Parathyroid adenoma (tissue), 2 donors: Measurements from ENCODE around the gene BET1.

Experiments used
- H2AFZ ChIP-seq: fragments of 300-600 bp; sonication (generic); one replicate; pipeline ENCODE4 v1.7.0; 2017; ENCODE audit warnings: antibody characterized with exemption, mild to moderate bottlenecking
- H3K27ac ChIP-seq: fragments of 300-600 bp; sonication (generic); one replicate; pipeline ENCODE4 v1.7.0; 2017
- H3K27me3 ChIP-seq: fragments of 300-600 bp; sonication (generic); one replicate; pipeline ENCODE4 v1.7.0; 2017; ENCODE audit warnings: low read length; ENCODE audit not compliant: control insufficient read depth, insufficient read depth
- H3K36me3 ChIP-seq: fragments of 300-600 bp; sonication (generic); one replicate; pipeline ENCODE4 v1.7.0; 2017; ENCODE audit warnings: low read length; ENCODE audit not compliant: control insufficient read depth, insufficient read depth
- H3K4me1 ChIP-seq: fragments of 300-600 bp; sonication (generic); one replicate; pipeline ENCODE4 v1.7.0; 2017; ENCODE audit warnings: control low read depth
- H3K4me2 ChIP-seq: fragments of 300-600 bp; sonication (generic); one replicate; pipeline ENCODE4 v1.7.0; 2017; ENCODE audit warnings: low read length
- H3K4me3 ChIP-seq: fragments of 300-600 bp; sonication (generic); one replicate; pipeline ENCODE4 v1.7.0; 2017; ENCODE audit warnings: low read depth, low read length
- H3K79me2 ChIP-seq: fragments of 300-600 bp; sonication (generic); one replicate; pipeline ENCODE4 v1.7.0; 2017; ENCODE audit warnings: control low read depth
- H3K9ac ChIP-seq: fragments of 300-600 bp; sonication (generic); one replicate; pipeline ENCODE4 v1.7.0; 2017; ENCODE audit warnings: mild to moderate bottlenecking
- H3K9me3 ChIP-seq: fragments of 300-600 bp; sonication (generic); one replicate; pipeline ENCODE4 v1.7.0; 2017; ENCODE audit warnings: low read length; ENCODE audit not compliant: control insufficient read depth
- CTCF ChIP-seq: fragments of 300-600 bp; sonication (generic); IDR thresholded peaks from one replicate; pipeline ENCODE4 v1.7.0; 2017; ENCODE audit warnings: antibody characterized with exemption, mild to moderate bottlenecking
- donor health status: primary hyperparathyroidism.

The BET1 gene

GRCh38 chr7:93980744-93981479 is 23.2 kb downstream of the BET1 start:
- no peak overlapping the region for H3K9ac ChIP-seq
- no peaks in the 10 kb centered on the region for H3K4me1 ChIP-seq
- H3K27ac ChIP-seq = no peak overlapping the region
- H2AFZ ChIP-seq = no peak overlapping the region
- no peak overlapping the region for H3K4me2 ChIP-seq
- H3K79me2 ChIP-seq = no peaks in the 10 kb centered on the region
- no peaks in the 10 kb centered on the region for H3K9me3 ChIP-seq
- no peaks in the 10 kb centered on the region for H3K27me3 ChIP-seq
- no peak overlapping the region for H3K4me3 ChIP-seq
- H3K36me3 ChIP-seq = no peaks in the 10 kb centered on the region
- TF ChIP-seq CTCF = no peak

GRCh38 chr7:93977211-93977950 is 26.8 kb downstream of the BET1 start:
- Histone ChIP-seq H3K9ac (no peak overlapping the region), H3K4me2 (no peak overlapping the region)
- no peak for TF ChIP-seq CTCF

GRCh38 chr7:93973134-93973533 is 31.0 kb downstream of the BET1 start:
- Histone ChIP-seq H3K27ac (no peak overlapping the region), H3K9ac (no peak overlapping the region), H3K79me2 (no peaks in the 10 kb centered on the region), H3K36me3 (no peaks in the 10 kb centered on the region), H3K9me3 (no peaks in the 10 kb centered on the region), H2AFZ (no peak overlapping the region), H3K27me3 (no peaks in the 10 kb centered on the region), H3K4me1 (no peaks in the 10 kb centered on the region), H3K4me2 (no peak overlapping the region), H3K4me3 (no peak overlapping the region)
- no peak for TF ChIP-seq CTCF

More at GRCh38 chr7:93977211-93977950, 26.8 kb downstream of the BET1 start:
- no peaks in the 10 kb centered on the region for H3K36me3 ChIP-seq
- no peaks in the 10 kb centered on the region for H3K4me1 ChIP-seq
- H3K79me2 ChIP-seq = no peaks in the 10 kb centered on the region
- H3K27ac ChIP-seq = no peak overlapping the region
- H3K4me3 ChIP-seq = no peak overlapping the region
- H3K9me3 ChIP-seq = no peaks in the 10 kb centered on the region
- no peaks in the 10 kb centered on the region for H3K27me3 ChIP-seq
- H2AFZ ChIP-seq = no peak overlapping the region

GRCh38 chr7:93972029-93972725 is 32.0 kb downstream of the BET1 start:
- H3K4me2 ChIP-seq = no peak overlapping the region

More at GRCh38 chr7:93972029-93972725, 32.0 kb downstream of the BET1 start:
- Histone ChIP-seq H3K79me2 (no peaks in the 10 kb centered on the region), H3K27ac (no peak overlapping the region), H3K4me1 (no peaks in the 10 kb centered on the region), H3K4me3 (no peak overlapping the region), H3K9ac (no peak overlapping the region), H3K27me3 (no peaks in the 10 kb centered on the region), H3K36me3 (no peaks in the 10 kb centered on the region), H2AFZ (no peak overlapping the region), H3K9me3 (no peaks in the 10 kb centered on the region)
- TF ChIP-seq CTCF = no peak
